OCI-LY1 (cell line): ENCODE results near the gene PM20D1.

Experiments
- CTCF ChIP-seq: fragments of 200-600 bp; sonication (generic), shearing (Covaris generic); IDR thresholded peaks from 2 replicates; pipeline ENCODE4 v1.5.1; 2017; ENCODE audit warnings: mild to moderate bottlenecking, antibody characterized with exemption, low read length, moderate library complexity, mixed read lengths
- EZH2 ChIP-seq: fragments of 200-600 bp; sonication (generic), shearing (Covaris generic); IDR thresholded peaks from 2 replicates; pipeline ENCODE4 v1.8.0; 2017; ENCODE audit warnings: borderline replicate concordance, mixed run types, mild to moderate bottlenecking, antibody characterized with exemption, low read length, moderate library complexity, mixed read lengths

- TF ChIP-seq EZH2 (no peak), CTCF (no peak)
Measured at GRCh38 chr1:205824180-205824579, 25.8 kb downstream of the PM20D1 start.
